Keratinocyte (primary cell): ENCODE results near the gene CHST14.

ENCODE experiments used
- EZH2 ChIP-seq: IDR thresholded peaks from one replicate; pipeline ENCODE4 v1.6.1; 2012; ENCODE audit warnings: inconsistent platforms, mild to moderate bottlenecking, low read length, moderate library complexity
- TF ChIP-seq, protein P1 (sequence below), 3 experiments: IDR thresholded peaks in 1 of 3; conservative IDR thresholded peaks in 1 of 3; optimal IDR thresholded peaks in 1 of 3; 2 replicates in 2 of 3; 3 replicates in 1 of 3; pipeline versions ENCODE3 to v1.5.1; 2011; ENCODE audit warnings: low read length in 3 of 3, mild to moderate bottlenecking in 3 of 3, moderate library complexity in 2 of 3, control low read depth in 1 of 3, inconsistent platforms in 1 of 3; ENCODE audit not compliant: insufficient read depth in 2 of 3; ENCODE audit errors: extremely low read depth in 1 of 3

DNA sequence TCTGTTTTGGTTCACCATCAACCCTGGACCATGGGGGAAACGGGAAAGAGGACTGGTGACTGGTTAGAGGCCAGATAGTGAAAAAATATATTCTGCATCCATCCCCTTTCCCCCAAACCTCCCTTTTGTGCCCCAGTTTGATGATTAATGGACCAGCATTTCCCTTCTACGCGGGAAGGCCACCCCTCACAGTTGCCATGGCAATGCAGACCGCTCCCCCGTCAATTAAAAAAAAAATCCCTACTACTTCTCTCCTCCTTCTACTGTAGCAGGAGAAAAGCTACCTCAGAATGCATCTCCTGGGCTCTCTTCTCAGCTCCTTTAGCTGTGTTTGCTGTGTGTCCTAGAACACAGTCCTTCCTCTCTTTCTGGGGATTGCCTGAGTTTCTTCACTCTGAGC, 26.0 kb upstream of the CHST14 start:
- TF ChIP-seq, protein P1, sequence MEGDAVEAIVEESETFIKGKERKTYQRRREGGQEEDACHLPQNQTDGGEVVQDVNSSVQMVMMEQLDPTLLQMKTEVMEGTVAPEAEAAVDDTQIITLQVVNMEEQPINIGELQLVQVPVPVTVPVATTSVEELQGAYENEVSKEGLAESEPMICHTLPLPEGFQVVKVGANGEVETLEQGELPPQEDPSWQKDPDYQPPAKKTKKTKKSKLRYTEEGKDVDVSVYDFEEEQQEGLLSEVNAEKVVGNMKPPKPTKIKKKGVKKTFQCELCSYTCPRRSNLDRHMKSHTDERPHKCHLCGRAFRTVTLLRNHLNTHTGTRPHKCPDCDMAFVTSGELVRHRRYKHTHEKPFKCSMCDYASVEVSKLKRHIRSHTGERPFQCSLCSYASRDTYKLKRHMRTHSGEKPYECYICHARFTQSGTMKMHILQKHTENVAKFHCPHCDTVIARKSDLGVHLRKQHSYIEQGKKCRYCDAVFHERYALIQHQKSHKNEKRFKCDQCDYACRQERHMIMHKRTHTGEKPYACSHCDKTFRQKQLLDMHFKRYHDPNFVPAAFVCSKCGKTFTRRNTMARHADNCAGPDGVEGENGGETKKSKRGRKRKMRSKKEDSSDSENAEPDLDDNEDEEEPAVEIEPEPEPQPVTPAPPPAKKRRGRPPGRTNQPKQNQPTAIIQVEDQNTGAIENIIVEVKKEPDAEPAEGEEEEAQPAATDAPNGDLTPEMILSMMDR (optimal IDR thresholded peaks at IDR 0.05 in 1 of 3, IDR thresholded peaks at IDR 0.05 in 1 of 3, conservative IDR thresholded peaks at IDR 0.05 in 1 of 3; ENCODE audit: extremely low read depth in 1 of 3, insufficient read depth in 2 of 3, low read length in 3 of 3) = no peak
- TF ChIP-seq EZH2 = no peak
